Naive thymus-derived CD4-positive, alpha-beta T cell (primary cell): ENCODE measurements around the gene EPAS1. TPM values are rescaled to one million over a fixed set of nuclear protein-coding genes. Genes with fewer than 3 reads are reported as not detected.

Source experiments
- polyA plus RNA-seq, 2 donors: library from polyadenylated mRNA; unstranded; fragments of 300-500 nt; fragmentation: Illumina TruSeq; gene quantifications; one replicate each; pipeline ENCODE4 v1.2.3, GENCODE V29; 2021
- total RNA-seq, 6 experiments: library from RNA in 5 of 6; stranded (reverse) in 5 of 6; gene quantifications; 1 replicate in 5 of 6; 2 replicates in 1 of 6; pipeline ENCODE4 v1.2.3 and lab custom pipeline; 2021 to 2026

EPAS1 gene
- total and polyA plus RNA-seq, 7 experiments from 2014 or later = 0.18 to 17.0 (median 4.7) TPM; not detected in 1

Other genes with a start within 250 kb of the EPAS1 start
- not detected for gene TMEM247, start 182.2 kb downstream of the EPAS1 start, total RNA-seq
- gene TMEM247, start 182.2 kb downstream of the EPAS1 start, polyA plus RNA-seq = not detected
- gene RHOQ, start 245.1 kb downstream of the EPAS1 start, total RNA-seq = 10 to 100 TPM in 4 of 5 experiments, 1 to 10 TPM in 1; 7.1 to 73.1 (median 27.0) TPM
- under 1 TPM; 0.35 to 0.89 TPM for gene RHOQ, start 245.1 kb downstream of the EPAS1 start, polyA plus RNA-seq
- gene ATP6V1E2, start 245.2 kb downstream of the EPAS1 start, total RNA-seq = 10 to 100 TPM in 3 of 5 experiments, 1 to 10 TPM in 2; 6.4 to 34.1 (median 15.2) TPM
- gene ATP6V1E2, start 245.2 kb downstream of the EPAS1 start, polyA plus RNA-seq = 10 to 100 TPM in 1 of 2 donors, 1 to 10 TPM in 1; 8.5 to 10.6 TPM